ENCODE measurements around the gene NDUFS7.

Gene NDUFS7

DNA sequence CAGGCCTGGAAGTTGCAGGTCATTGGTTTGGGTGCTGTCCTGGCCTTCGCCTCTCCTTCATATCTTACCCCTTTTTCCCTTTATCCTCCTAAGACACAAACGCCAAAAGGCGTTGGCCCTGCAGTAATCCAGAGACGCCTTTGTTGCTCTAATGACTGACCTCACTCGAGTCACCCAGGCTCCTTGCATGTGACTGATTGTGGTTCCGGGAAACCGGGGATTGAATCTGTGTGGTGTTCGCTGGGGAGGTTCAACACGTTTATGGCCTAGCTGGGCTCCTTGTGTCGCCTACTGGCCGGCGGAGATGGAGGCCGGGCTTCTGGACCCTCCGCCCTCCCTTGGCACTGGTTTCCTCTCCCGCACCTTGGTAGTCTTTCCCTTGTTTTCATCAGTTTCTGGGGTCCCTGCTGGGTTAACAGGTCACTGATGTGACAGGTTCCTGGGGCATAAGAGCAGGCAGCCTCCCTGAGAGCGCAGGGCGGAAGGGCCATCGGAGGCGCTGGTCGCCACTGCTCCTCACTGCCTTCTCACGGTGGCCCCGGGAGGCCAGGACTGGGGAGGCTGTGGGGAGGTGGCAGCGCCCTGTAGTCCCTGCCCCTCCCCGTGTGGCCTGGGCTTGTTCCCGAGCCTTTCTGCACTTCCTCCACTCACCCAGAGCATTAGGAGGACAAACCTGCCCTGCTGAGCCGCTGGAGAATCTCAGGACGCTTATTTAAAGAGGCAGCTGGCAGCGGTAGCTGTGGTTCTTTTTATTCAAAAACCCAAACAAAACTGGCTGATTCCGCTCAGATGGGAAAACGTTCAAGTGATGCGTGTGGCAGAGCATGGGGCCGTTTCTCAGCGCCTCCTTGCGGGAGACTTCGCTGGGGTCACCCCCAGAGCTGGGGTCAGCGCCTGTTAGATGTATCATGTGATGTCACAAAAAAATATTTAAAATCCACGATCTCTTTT, 18.1 kb upstream of the NDUFS7 start:
- DNase-seq: no peak

DNA sequence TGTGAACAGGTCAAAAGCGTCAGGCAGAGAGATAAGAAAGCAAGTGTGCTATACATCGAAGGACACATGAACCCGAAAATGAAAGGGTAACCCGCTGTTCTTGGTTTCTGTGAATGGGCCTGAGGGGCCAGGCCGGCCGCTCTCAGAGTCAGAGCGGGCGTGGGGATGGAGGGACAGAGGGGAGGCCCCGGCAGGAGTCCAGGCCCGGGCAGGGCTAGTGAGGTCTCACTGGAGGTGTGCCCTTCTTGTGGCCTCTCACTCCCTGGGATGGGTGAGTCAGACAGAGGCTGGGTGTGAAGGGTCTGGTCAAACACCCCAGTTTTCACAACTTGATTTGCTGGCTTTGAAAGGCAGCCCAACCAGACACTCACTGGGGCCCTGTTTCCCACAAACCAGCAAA, 17.4 kb upstream of the NDUFS7 start:
- DNase-seq: no peak

DNA sequence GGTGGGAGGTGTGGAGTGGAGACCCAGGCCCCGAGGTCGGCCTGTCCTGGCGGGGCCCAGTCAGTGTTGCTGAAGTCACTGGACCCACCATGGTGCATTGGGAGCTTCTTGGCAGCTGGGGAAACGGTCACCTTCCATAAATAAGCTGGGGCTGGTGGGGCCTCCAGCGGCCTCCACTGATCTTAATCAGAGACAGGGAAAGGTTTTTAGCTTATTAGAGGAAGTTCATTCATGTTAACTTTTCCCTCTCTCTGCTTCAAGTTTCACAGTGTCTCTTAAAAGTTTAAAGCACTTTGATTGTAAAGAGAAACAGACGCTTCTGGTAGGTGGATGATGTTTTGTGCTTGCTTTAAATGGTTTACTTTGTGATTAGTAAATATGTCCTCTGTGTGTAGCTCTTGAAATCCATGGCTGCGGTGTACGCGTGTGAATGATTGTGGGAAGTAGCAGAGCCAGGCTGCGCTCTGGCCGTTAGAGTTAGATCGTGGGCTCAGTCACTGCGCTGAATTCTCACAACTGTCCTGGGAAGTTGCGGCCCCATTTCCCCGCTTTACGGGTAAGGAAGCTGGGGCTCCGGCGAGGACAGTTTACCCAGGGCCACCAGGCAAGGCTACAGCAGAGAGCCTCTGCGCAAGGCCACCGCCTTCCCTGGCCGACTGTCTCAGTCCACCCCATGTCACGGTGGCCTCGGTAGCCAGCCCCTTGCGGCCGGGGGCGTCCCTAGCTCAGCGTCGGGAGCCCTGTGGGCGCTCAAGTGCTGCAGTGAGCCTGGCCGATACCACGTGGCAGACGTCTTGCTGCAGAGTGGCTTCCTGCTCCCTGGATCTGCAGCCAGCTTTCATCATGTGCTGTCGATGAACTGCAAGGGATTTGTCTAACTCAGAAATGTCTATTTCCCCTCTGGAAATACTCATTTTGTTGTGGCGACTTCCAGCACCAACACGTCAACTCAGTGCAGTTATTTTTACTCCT, 16.5 kb upstream of the NDUFS7 start:
- no peak for DNase-seq

DNA sequence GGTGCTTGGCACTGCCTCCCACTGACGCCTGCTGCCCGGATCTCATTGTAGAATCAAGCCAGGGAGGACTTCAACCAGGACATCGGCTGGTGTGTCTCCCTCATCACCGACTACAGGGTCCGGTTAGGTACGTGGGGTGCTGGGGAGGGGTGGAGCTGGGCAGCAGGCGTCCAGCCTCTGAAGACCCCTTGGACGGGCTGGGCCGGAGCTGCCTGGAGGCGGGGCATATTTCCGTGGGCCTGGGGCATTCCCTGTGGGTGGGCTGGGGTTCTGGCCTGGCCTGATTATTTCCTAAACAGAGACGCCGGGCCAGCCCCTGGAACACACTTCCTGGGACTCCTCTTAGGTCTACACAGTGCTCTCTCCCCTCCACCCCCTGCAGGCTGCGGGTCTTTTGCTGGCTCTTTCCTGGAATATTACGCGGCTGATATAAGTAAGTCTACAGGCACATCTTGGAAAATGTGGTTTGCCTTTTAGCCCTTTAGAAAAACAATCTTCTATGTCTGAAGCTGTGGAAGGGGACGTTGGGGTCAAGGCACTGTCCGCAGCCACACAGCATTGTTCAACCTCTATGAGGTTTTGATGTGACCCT, 14.4 kb upstream of the NDUFS7 start:
- no peak for DNase-seq

DNA sequence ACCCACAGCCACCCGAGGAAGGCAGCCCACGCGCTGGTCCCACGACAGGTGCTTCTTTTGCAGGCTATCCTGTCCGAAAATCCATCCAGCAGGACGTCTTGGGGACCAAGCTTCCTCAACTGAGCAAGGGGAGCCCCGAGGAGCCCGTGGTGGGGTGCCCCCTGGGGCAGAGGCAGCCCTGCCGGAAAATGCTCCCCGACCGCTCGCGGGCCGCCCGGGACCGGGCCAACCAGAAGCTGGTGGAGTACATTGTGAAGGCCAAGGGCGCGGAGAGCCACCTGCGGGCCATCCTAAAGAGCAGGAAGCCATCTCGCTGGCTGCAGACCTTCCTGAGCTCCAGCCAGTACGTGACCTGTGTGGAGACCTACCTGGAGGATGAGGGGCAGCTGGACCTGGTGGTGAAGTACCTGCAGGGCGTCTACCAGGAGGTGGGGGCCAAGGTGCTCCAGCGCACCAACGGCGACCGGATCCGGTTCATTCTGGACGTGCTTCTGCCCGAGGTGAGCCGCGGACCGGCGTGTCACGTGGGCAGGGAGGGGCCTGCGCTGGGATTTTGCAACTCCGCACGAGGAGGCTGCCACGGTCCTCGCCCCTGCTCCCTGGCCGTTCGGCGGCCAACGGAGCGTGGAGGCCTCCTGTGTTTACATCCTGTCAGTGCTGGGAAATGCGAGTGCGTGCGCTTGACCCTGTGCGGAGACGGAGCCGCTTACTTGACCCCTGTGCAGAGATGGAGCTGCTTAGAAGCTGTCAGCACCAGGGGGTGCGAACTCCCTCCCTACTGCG, 12.9 kb upstream of the NDUFS7 start:
- DNase-seq: no peak

DNA sequence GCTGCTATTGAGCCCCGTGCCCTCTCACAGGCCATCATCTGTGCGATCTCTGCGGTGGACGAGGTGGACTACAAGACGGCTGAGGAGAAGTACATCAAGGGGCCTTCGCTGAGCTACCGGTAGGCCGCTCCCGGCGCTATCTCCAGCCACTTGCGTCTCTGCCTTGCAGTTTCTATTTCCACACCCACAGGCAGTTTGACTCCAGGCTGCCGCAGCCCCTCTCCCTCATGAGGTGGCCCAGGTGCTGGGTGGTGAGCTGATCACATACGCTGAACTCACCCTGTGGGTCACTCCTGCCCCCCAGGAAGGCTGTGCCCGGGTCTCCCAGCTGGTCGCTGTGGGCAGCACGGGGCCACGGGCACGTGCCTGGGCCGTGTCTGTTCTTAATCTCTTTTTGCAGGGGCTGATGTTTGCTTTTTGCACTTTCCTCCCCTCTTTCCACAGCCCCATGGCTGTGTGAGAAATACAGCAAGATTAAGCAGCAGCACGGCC, 10.6 kb upstream of the NDUFS7 start:
- DNase-seq: no peak

DNA sequence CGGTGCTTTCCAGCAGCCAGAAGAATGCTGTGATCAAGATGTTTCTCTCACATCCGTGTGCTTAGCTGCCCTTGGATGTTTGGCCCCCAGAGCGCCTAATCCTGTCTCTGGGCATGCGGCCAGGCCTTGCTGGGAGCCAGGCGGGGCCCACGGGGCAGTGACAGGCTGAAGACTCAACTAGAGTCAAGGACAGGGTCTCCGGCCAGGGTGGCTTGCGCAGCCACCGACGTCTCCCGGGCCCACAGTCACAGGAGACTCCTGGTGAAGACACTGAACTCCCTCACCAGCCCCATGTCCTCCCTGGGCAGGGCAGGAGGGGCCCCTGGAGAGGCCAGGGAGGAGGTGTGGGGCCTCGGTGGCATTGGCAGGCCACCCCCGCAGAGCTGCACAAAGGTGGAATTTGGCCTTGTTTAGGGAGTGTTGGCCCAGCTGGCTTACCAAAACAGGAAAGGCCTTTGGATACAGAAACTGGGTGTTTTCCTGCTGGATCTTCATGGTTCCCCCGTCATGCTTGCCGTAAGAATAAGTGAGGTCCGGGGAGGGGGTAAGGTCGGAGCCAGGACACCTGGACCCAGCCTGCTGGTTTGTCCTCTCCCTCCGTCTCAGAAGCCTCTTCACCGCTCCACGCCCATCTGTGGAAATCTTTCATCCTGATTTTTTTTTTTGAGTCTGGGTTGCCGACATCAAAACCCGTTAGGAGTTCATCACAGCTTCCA, 10.0 kb upstream of the NDUFS7 start:
- DNase-seq: no peak

DNA sequence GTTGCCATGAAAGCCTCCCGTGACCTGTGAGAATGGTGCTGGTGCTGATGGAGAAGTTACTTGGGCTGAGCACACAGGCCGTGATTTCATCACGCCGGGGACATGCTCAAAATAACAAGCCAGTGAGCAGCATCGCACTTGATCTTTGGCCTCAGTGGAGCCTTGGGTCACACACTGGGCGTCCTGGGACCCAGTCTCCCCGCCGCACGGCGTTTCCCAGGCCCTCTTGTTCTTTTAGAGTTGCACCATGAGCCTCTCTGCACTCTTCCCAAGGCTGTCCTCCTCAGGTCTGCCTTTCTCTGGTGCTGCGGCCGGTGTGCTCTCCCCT, 9.5 kb upstream of the NDUFS7 start:
- DNase-seq: no peak

DNA sequence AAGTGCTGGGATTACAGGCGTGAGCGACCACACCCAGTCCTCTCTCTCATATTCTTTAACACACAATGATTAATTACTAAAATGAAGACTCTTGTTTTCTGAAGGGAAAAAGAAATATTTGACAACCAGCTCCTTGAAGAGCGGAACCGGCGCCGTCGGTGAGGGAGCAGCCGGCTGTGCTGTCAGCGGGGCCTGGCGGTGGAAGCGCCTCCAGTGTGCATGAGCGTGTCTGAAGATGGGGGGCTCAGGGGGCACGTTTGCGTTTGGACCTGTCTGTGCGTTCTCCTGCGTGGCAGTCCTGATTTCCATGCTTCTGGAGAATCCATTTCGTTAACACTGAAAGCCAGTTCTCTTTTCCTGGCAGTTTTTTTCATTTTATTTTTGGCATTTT, 7.3 kb upstream of the NDUFS7 start:
- no peak for DNase-seq

DNA sequence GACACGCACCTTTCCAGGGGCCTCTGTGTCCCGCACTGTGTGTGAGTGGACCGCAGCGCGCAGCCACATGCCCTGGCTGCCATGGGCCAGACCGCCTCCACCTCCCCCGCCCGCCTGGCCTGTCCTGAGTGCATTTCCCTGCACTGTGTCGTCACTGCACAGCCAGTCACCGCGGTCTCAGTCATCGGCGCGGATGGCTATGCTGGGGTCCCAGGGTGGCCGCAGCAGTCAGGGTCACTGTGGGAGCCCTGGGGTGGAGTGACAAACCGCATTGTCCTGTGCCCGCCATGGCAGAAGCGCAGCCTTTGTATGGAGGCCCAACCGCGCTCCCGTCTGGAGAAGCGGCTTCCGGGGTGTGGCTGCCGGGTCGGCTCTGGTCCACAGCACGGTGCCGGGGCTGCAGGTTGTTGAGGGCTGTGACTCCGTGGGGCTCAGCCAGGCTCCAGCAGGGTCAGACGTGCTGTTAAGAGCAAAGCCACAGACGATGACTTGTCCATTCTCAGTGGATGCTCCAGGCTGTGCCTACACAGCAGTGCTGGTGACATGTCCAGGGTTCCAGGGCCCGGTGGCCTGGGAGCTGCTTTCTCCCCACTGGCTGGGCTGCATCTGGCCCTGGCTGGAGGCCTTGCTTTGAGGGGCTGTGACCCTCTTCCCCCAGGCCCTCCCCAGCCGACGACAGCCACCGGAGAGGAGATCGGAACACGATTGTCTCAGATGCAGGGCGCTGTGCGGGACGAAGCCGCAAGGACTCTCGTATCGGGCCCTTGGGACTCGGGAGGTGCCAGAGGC, 6.3 kb upstream of the NDUFS7 start:
- no peak for DNase-seq

DNA sequence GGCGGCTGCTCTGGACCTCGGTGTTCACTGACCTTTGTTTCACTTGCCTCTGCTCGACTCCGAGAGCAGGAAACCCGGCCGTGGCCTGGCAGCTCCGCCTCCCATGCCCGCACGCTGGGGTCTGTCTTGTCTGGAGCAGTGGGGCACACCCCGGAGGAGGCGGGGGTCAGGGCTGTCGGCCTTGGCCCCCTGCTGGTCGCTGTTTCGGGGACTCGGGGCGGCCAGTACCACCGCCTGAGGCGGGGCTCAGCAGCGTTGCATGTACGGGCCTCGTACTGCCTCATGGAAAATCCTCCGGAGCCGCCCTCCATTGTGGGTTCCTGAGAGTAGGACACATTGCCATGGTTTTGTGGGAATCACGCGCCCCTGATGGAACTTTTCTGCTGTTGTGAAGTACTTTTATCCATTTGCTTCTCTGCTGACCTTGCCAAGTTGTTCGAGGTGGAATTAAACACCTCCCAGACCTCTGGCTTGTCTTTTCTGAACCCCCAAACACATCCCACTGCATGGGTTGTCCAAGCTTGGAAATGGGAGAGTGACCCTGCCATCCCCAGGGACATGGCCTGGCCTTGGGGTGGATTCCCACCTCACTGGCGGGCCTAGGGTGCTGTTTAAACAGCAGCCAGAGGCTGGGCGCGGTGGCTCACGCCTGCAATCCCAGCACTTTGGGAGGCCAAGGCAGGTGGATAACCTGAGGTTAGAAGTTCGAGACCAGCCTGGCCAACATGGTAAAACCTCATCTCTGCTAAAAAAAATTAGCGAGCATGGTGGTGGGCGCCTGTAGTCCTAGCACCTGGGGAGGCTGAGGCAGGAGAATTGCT, 5.5 kb upstream of the NDUFS7 start:
- DNase-seq: no peak

DNA sequence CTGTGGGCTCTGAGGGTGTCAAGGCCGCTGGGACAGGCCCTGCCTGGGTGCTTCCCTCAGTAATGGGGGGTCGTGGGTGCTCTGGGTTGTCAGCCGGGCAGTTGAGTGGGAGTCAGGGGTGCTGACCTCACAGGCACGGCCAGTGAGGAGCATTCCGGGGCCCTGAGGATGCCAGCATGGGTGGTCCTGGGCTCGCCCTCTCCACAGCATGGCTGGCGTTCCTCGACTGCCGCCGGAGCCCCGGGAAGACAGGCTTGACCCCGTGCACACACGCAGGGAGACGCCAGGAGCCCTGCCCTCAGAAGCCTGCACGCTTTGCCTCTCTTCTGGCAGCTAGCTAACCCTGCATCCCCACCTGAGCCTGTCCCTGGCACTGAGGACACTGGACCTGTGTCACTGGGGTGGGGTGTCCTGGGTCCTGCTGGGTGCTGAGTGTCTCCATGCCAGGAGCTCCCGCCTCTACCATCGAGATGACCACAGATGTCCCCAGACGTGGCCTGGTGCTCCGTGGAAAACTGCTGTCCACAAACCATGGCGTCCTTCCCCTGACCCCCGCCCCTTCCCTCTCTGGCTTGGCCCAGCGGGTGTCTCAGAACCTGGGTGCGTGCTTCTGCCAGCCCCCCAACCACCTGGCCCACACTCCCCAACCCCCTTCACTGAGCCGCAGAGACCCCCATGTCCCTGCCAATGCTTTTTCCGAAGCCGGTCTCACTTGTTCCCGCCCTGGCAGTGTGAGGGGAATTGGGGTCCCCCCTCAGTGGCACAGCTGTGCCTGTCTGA, 4.4 kb upstream of the NDUFS7 start:
- DNase-seq: no peak

DNA sequence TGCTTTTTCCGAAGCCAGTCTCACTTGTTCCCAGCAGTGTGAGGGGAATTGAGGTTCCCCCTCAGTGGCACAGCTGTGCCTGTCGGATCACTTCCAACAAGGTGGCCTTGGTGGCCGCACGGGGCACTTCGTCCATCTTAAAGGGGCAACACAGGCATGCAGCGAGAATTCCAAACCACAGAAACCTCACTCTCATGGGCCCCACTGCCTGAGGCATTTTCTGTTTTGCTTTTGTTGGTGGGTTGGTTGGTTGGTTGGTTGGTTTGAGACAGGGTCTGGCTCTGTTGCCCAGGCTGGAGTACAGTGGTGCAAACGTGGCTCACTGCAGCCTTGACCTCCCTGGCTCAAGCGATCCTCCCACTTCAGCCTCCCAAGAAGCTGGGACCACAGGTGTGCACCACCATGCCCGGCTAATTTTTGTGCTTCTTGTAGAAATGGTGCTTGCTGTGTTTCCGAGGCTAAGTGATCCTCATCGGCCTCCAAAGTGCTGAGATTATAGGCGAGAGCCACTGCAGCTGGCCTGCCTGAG, 3.7 kb upstream of the NDUFS7 start:
- DNase-seq: no peak

DNA sequence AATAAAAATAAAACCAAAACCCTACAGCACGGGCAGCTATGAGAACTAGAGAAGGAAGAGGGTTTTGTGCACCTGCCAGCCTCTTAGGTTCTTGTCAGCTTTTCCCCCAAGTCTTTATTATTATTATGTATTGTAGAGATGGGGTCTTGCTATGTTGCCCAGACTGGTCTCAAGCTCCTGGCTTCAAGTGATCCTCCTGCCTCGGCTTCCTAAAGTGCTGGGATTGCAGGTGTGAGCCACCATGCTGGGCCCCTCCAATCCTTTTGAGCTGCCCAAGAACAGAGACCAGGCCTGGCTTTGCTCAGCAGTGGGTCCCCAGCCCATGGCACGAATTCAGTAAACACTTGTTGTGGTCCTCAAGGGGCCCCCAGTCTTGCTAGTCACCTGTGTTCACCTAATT, 1.5 kb upstream of the NDUFS7 start:
- DNase-seq: no peak

DNA sequence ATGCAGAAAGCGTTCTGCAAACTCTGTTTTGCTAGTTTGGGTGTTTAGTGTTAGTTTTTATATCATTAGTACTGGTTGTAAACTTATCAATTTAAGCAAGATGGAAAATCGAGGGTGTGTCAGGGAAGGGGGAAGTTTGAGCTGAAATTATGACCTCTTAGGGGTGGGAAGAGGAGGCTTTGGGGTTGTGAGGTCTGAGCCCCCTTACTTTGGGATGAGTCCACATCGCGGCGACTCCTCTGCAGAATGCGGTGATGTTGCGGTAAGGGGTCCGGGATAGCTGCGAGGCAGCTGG, 743 bp upstream of the NDUFS7 start:
- DNase-seq: no peak

DNA sequence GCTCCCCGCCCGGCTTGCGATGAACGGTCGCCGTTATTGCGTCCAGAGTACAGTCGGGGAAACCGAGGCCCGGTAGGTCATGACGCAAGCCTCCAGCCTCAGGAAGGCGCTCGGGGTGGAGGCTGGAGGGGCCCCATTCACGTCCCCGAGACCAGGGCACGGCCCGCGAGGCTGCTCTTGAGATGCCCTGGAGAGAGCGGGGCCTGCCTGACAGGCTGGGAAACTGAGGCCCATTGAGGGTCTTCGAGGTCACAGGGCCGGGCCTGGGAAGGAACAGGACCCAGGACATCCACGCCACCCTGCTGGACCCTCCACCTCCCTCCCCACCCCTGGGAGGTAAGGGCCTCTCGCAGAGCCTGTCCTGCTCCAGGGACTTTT, 367 bp downstream of the NDUFS7 start:
- no peak for DNase-seq

DNA sequence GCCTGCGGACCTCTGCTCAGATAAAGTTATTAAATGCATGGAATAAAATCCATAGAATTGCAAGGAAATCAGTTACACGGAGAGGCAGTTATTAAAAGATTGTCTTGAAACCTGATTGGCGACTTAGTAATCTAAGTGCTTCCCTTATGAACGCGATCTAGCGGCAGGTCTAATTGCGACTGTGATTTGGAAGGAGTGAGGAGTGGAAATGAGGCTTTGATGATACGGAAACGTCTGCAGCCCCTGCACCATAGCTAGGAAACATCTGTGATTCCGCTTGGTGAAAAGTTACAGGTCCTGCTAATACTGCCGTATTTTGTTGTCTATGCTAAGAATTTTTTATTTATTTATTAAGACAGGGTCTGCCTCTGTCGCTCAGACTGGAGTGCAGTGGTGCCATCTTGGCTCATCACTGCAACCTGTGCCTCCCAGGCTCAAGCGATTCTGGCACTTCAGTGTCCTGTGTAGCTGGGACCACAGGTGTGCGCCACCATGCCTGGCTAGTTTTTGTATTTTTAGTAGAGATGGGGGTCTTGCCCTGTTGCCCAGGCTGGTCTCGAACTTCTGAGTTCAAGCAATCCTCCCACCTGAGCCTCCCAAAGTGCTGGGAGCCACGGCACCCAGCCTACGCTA, 887 bp downstream of the NDUFS7 start:
- DNase-seq: no peak

DNA sequence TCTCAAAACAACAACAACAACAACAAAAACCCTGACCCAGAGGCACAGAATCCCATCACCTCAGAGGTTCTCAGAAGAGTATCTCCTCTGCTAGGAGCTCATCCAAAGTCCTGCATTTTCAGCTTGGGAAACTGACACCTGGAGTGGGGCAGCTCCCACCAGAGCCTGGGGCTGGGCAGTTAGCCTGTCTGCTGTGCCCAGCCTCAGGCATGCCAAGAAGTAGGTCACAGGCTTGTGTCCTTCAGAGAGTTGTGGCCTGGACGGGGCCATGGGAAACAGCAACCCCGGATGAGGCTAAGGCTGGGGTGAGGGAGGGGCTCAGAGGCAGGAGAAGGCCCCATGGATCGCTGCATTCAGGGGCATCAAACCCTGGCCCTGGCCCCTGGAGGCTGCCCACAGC, 2.1 kb downstream of the NDUFS7 start:
- no peak for DNase-seq
